ENCODE results near the gene FTCDNL1. TPM values are rescaled to one million over a fixed set of nuclear protein-coding genes. Genes with fewer than 3 reads are reported as not detected.

FTCDNL1 gene
- polyA plus RNA-seq, 1 donor (not counting 4 experiments of a cell fraction or from before 2014, with no cell fraction given), result 0.96 TPM

GRCh38 chr2:199861132-199861774 lies 10.3 kb upstream of the FTCDNL1 start:
- no peak overlapping the region for H2AFZ ChIP-seq (ENCODE audit: control insufficient read depth, low read length)
- no peak overlapping the region for H3K27ac ChIP-seq (ENCODE audit: control insufficient read depth, insufficient read depth, low read length)
- H3K4me2 ChIP-seq (ENCODE audit: control insufficient read depth, extremely low read depth, insufficient read depth, low read depth, low read length), result no peak overlapping the region
- no peak overlapping the region for H3K9ac ChIP-seq (ENCODE audit: control insufficient read depth, extremely low read depth, insufficient read depth, low read length)
- no peaks in the 10 kb centered on the region for H4K20me1 ChIP-seq (ENCODE audit: control insufficient read depth, extremely low read depth, insufficient read depth, low read length)
- H3K36me3 ChIP-seq (ENCODE audit: control insufficient read depth in 2 of 2, extremely low read depth in 1 of 2, insufficient read depth in 2 of 2, low read length in 2 of 2), result no peaks in the 10 kb centered on the region
- H3K9me1 ChIP-seq (ENCODE audit: control insufficient read depth, extremely low read depth, insufficient read depth, low read length), result no peaks in the 10 kb centered on the region
- FAIRE-seq (no peak), DNase-seq (ENCODE audit: low read depth, low spot score) (no peak)
- H3K9me3 ChIP-seq (ENCODE audit: control insufficient read depth, low read depth, low read length), result no peaks in the 10 kb centered on the region
- TF ChIP-seq CTCF (optimal IDR thresholded peaks at IDR 0.05 in 1 of 3, IDR thresholded peaks at IDR 0.05 in 1 of 3, conservative IDR thresholded peaks at IDR 0.05 in 1 of 3; ENCODE audit: extremely low read depth in 1 of 3, insufficient read depth in 2 of 3, low read length in 3 of 3) (peak in 2 of 3 experiments; percentile 32), EZH2 (IDR thresholded peaks at IDR 0.05; ENCODE audit: low read length) (no peak)
- H3K4me1 ChIP-seq (ENCODE audit: control insufficient read depth, extremely low read depth, insufficient read depth, low read length), result no peaks in the 10 kb centered on the region
- no peak overlapping the region for H3K4me3 ChIP-seq (ENCODE audit: control insufficient read depth in 2 of 3, extremely low read depth in 1 of 3, insufficient read depth in 2 of 3, low read depth in 1 of 3, low read length in 3 of 3)
- dilution Hi-C loops (cut with MboI; ENCODE audit: extremely low pct_ligation_motif_present, low sequenced_read_pairs), result no loop called here
- H3K27me3 ChIP-seq (ENCODE audit: control insufficient read depth, extremely low read depth, insufficient read depth, low read length), result peaks cover 3% of the 10 kb centered on the region
- no peaks in the 10 kb centered on the region for H3K79me2 ChIP-seq (ENCODE audit: control insufficient read depth, insufficient read depth, low read length)

- FAIRE-seq, result no peak
- H3K9ac ChIP-seq (ENCODE audit: control insufficient read depth, extremely low read depth, insufficient read depth, low read length), result no peak overlapping the region
- DNase-seq (ENCODE audit: low read depth, low spot score), result no peak
- no peaks in the 10 kb centered on the region for H3K36me3 ChIP-seq (ENCODE audit: control insufficient read depth in 2 of 2, extremely low read depth in 1 of 2, insufficient read depth in 2 of 2, low read length in 2 of 2)
- H2AFZ ChIP-seq (ENCODE audit: control insufficient read depth, low read length), result no peak overlapping the region
- H3K9me1 ChIP-seq (ENCODE audit: control insufficient read depth, extremely low read depth, insufficient read depth, low read length), result no peaks in the 10 kb centered on the region
- no peak overlapping the region for H3K4me3 ChIP-seq (ENCODE audit: control insufficient read depth in 2 of 3, extremely low read depth in 1 of 3, insufficient read depth in 2 of 3, low read depth in 1 of 3, low read length in 3 of 3)
- H4K20me1 ChIP-seq (ENCODE audit: control insufficient read depth, extremely low read depth, insufficient read depth, low read length), result no peaks in the 10 kb centered on the region
- H3K4me2 ChIP-seq (ENCODE audit: control insufficient read depth, extremely low read depth, insufficient read depth, low read depth, low read length), result no peak overlapping the region
- no peaks in the 10 kb centered on the region for H3K79me2 ChIP-seq (ENCODE audit: control insufficient read depth, insufficient read depth, low read length)
- no peak overlapping the region for H3K27ac ChIP-seq (ENCODE audit: control insufficient read depth, insufficient read depth, low read length)
- peaks cover 3% of the 10 kb centered on the region for H3K27me3 ChIP-seq (ENCODE audit: control insufficient read depth, extremely low read depth, insufficient read depth, low read length)
- TF ChIP-seq EZH2 (IDR thresholded peaks at IDR 0.05; ENCODE audit: low read length) (no peak), CTCF (optimal IDR thresholded peaks at IDR 0.05 in 1 of 3, IDR thresholded peaks at IDR 0.05 in 1 of 3, conservative IDR thresholded peaks at IDR 0.05 in 1 of 3; ENCODE audit: extremely low read depth in 1 of 3, insufficient read depth in 2 of 3, low read length in 3 of 3) (no peak)
- no peaks in the 10 kb centered on the region for H3K9me3 ChIP-seq (ENCODE audit: control insufficient read depth, low read depth, low read length)
- peaks cover 4% of the 10 kb centered on the region for H3K4me1 ChIP-seq (ENCODE audit: control insufficient read depth, extremely low read depth, insufficient read depth, low read length)
- dilution Hi-C loops (cut with MboI; ENCODE audit: extremely low pct_ligation_motif_present, low sequenced_read_pairs), result no loop called here
Observed at GRCh38 chr2:199855812-199856211, 4.8 kb upstream of the FTCDNL1 start.
